HAP-1 (cell line): ENCODE measurements around the gene ASPDH.

Experiments
- DNase-seq, 2 experiments: peaks; one replicate each; pipeline ENCODE4 v3.0.0-alpha.2; 2016 to 2020; ENCODE audit warnings: low spot score in 2 of 2
- H3K27me3 ChIP-seq: fragments of 250-450 bp; sonication (Bioruptor Pico); 2 replicates; pipeline ENCODE4 v1.5.1; 2020; ENCODE audit warnings: low read depth, mild to moderate bottlenecking, moderate library complexity
- H3K36me3 ChIP-seq: fragments of 250-450 bp; sonication (Bioruptor Pico); replicated peaks from 2 replicates; pipeline ENCODE4 v1.5.1; 2020; ENCODE audit warnings: mild to moderate bottlenecking
- H3K4me1 ChIP-seq: fragments of 250-450 bp; sonication (Bioruptor Pico); 2 replicates; pipeline ENCODE4 v1.5.1; 2020; ENCODE audit warnings: mild to moderate bottlenecking
- H3K4me3 ChIP-seq: fragments of 250-450 bp; sonication (Bioruptor Pico); 2 replicates; pipeline ENCODE4 v1.5.1; 2020; ENCODE audit warnings: mild to moderate bottlenecking, moderate library complexity
- H3K9me3 ChIP-seq: fragments of 250-450 bp; sonication (Bioruptor Pico); 2 replicates; pipeline ENCODE4 v1.5.1; 2020; ENCODE audit warnings: mild to moderate bottlenecking, moderate library complexity
- in situ Hi-C: fragments of 300-500 bp; cut with MboI; formaldehyde crosslinking; loops from 3 replicates; pipeline ENCODE4 v1.14.3; 2020; ENCODE audit warnings: low sequenced_read_pairs, inconsistent platforms, mixed read lengths

Gene ASPDH

GRCh38 chr19:50501568-50502475, 11.9 kb downstream of the ASPDH start:
- DNase-seq = no peak
- in situ Hi-C loops = no loop called here
- no peaks in the 10 kb centered on the region for H3K36me3 ChIP-seq
- H3K9me3 ChIP-seq = no peaks in the 10 kb centered on the region
- no peaks in the 10 kb centered on the region for H3K27me3 ChIP-seq
- H3K4me1 ChIP-seq = no peaks in the 10 kb centered on the region
- H3K4me3 ChIP-seq = no peak overlapping the region

- no peaks in the 10 kb centered on the region for H3K27me3 ChIP-seq
- in situ Hi-C loops = no loop called here
- no peaks in the 10 kb centered on the region for H3K9me3 ChIP-seq
- no peaks in the 10 kb centered on the region for H3K36me3 ChIP-seq
- no peaks in the 10 kb centered on the region for H3K4me1 ChIP-seq
- no peak for DNase-seq
- H3K4me3 ChIP-seq = no peak overlapping the region
Observed at GRCh38 chr19:50501186-50501567, 12.5 kb downstream of the ASPDH start.

GRCh38 chr19:50500753-50501151, 13.0 kb downstream of the ASPDH start:
- Histone ChIP-seq H3K4me1 (no peaks in the 10 kb centered on the region), H3K4me3 (no peak overlapping the region), H3K9me3 (no peaks in the 10 kb centered on the region), H3K36me3 (no peaks in the 10 kb centered on the region), H3K27me3 (no peaks in the 10 kb centered on the region)
- in situ Hi-C loops = no loop called here
- DNase-seq = no peak

- Histone ChIP-seq H3K4me3 (no peak overlapping the region), H3K9me3 (no peaks in the 10 kb centered on the region), H3K27me3 (no peaks in the 10 kb centered on the region), H3K36me3 (no peaks in the 10 kb centered on the region), H3K4me1 (no peaks in the 10 kb centered on the region)
- peak in 1 of 2 experiments; percentile 27 for DNase-seq
- in situ Hi-C loops = no loop called here
Observed at GRCh38 chr19:50500060-50500752, 13.5 kb downstream of the ASPDH start.

- in situ Hi-C loops = no loop called here
- no peak for DNase-seq
Observed at GRCh38 chr19:50498219-50499056, 15.3 kb downstream of the ASPDH start.

GRCh38 chr19:50497022-50497405, 16.7 kb downstream of the ASPDH start:
- in situ Hi-C loops = no loop called here
- no peak for DNase-seq
- H3K4me1 ChIP-seq = no peaks in the 10 kb centered on the region
- H3K27me3 ChIP-seq = peaks cover 2% of the 10 kb centered on the region
- H3K36me3 ChIP-seq = no peaks in the 10 kb centered on the region
- H3K9me3 ChIP-seq = no peaks in the 10 kb centered on the region
- no peak overlapping the region for H3K4me3 ChIP-seq

More at GRCh38 chr19:50498219-50499056, 15.3 kb downstream of the ASPDH start:
- Histone ChIP-seq H3K4me1 (no peaks in the 10 kb centered on the region), H3K9me3 (no peaks in the 10 kb centered on the region), H3K4me3 (no peak overlapping the region), H3K27me3 (no peaks in the 10 kb centered on the region), H3K36me3 (no peaks in the 10 kb centered on the region)

- in situ Hi-C loops = no loop called here
- no peak for DNase-seq
- peaks cover 5% of the 10 kb centered on the region for H3K27me3 ChIP-seq
Observed at GRCh38 chr19:50496189-50497021, 17.3 kb downstream of the ASPDH start.

GRCh38 chr19:50495020-50495531, 18.6 kb downstream of the ASPDH start:
- peaks cover 5% of the 10 kb centered on the region for H3K27me3 ChIP-seq
- in situ Hi-C loops = no loop called here

More at GRCh38 chr19:50496189-50497021, 17.3 kb downstream of the ASPDH start:
- H3K4me1 ChIP-seq = no peaks in the 10 kb centered on the region
- H3K9me3 ChIP-seq = no peaks in the 10 kb centered on the region
- no peaks in the 10 kb centered on the region for H3K36me3 ChIP-seq
- H3K4me3 ChIP-seq = no peak overlapping the region

GRCh38 chr19:50494186-50495019, 19.3 kb downstream of the ASPDH start:
- no peaks in the 10 kb centered on the region for H3K9me3 ChIP-seq
- no peaks in the 10 kb centered on the region for H3K4me1 ChIP-seq
- in situ Hi-C loops = no loop called here
- H3K4me3 ChIP-seq = no peak overlapping the region
- H3K27me3 ChIP-seq = peaks cover 6% of the 10 kb centered on the region
- no peaks in the 10 kb centered on the region for H3K36me3 ChIP-seq
- DNase-seq = no peak

More at GRCh38 chr19:50495020-50495531, 18.6 kb downstream of the ASPDH start:
- Histone ChIP-seq H3K36me3 (no peaks in the 10 kb centered on the region), H3K4me1 (no peaks in the 10 kb centered on the region), H3K4me3 (no peak overlapping the region), H3K9me3 (no peaks in the 10 kb centered on the region)
- no peak for DNase-seq

- Histone ChIP-seq H3K4me1 (no peaks in the 10 kb centered on the region), H3K27me3 (peaks cover 13% of the 10 kb centered on the region), H3K9me3 (no peaks in the 10 kb centered on the region), H3K36me3 (no peaks in the 10 kb centered on the region), H3K4me3 (no peak overlapping the region)
- in situ Hi-C loops = no loop called here
- DNase-seq = no peak
Observed at GRCh38 chr19:50493171-50493570, 20.5 kb downstream of the ASPDH start.

GRCh38 chr19:50492303-50493052, 21.2 kb downstream of the ASPDH start:
- in situ Hi-C loops = no loop called here
- Histone ChIP-seq H3K27me3 (peaks cover 13% of the 10 kb centered on the region), H3K4me1 (no peaks in the 10 kb centered on the region), H3K36me3 (no peaks in the 10 kb centered on the region), H3K9me3 (no peaks in the 10 kb centered on the region; the same call in 1 of the 2 replicates), H3K4me3 (no peak overlapping the region)
- DNase-seq = no peak
